Trophoblast cell (in vitro differentiated cells and primary cell): ENCODE data around the gene PRH2.

ENCODE experiments used
- DNase-seq, 2 donors: peaks; one replicate each; pipeline ENCODE4 v3.0.0-alpha.2; 2016
- H2AFZ ChIP-seq: 2 replicates; pipeline ENCODE4 v1.6.1; 2013; ENCODE audit warnings: low read length, moderate library complexity, mild to moderate bottlenecking; ENCODE audit not compliant: insufficient read depth, poor library complexity
- H2AK5ac ChIP-seq: 2 replicates; pipeline ENCODE4 v1.6.1; 2013; ENCODE audit warnings: mild to moderate bottlenecking, low read length
- H2BK120ac ChIP-seq: 2 replicates; pipeline ENCODE4 v1.6.1; 2013; ENCODE audit warnings: low read length, mild to moderate bottlenecking, moderate library complexity; ENCODE audit not compliant: insufficient read depth, poor library complexity
- H2BK12ac ChIP-seq: 2 replicates; pipeline ENCODE4 v1.6.1; 2013; ENCODE audit warnings: mild to moderate bottlenecking, low read length, moderate library complexity
- H2BK5ac ChIP-seq: 2 replicates; pipeline ENCODE4 v1.6.1; 2013; ENCODE audit warnings: low read length, low read depth, moderate library complexity, mild to moderate bottlenecking; ENCODE audit not compliant: poor library complexity
- H3K14ac ChIP-seq: 2 replicates; pipeline ENCODE4 v1.6.1; 2013; ENCODE audit warnings: mild to moderate bottlenecking, low read length
- H3K18ac ChIP-seq: 2 replicates; pipeline ENCODE4 v1.6.1; 2013; ENCODE audit warnings: mild to moderate bottlenecking, low read length
- H3K23ac ChIP-seq: 2 replicates; pipeline ENCODE4 v1.6.1; 2013; ENCODE audit warnings: low read length
- H3K27ac ChIP-seq: 2 replicates; pipeline ENCODE4 v1.5.1; 2013; ENCODE audit warnings: low read depth, mild to moderate bottlenecking, inconsistent platforms, low read length, moderate library complexity
- H3K27me3 ChIP-seq: 2 replicates; pipeline ENCODE4 v1.6.1; 2013; ENCODE audit warnings: inconsistent platforms, mild to moderate bottlenecking, low read length, moderate library complexity; ENCODE audit not compliant: insufficient read depth
- H3K36me3 ChIP-seq, 2 experiments: 1 replicate in 1 of 2; 2 replicates in 1 of 2; pipeline ENCODE4 v1.6.1; 2013; ENCODE audit warnings: low read length in 2 of 2, mild to moderate bottlenecking in 2 of 2, moderate library complexity in 1 of 2; ENCODE audit not compliant: insufficient read depth in 2 of 2, control insufficient read depth in 1 of 2
- H3K4ac ChIP-seq: 2 replicates; pipeline ENCODE4 v1.6.1; 2013; ENCODE audit warnings: low read depth, mild to moderate bottlenecking, low read length, moderate library complexity
- H3K4me1 ChIP-seq, 2 experiments: 1 replicate in 1 of 2; 2 replicates in 1 of 2; pipeline ENCODE4 v1.6.1; 2013; ENCODE audit warnings: low read length in 2 of 2, mild to moderate bottlenecking in 2 of 2, moderate library complexity in 1 of 2; ENCODE audit not compliant: insufficient read depth in 2 of 2, control insufficient read depth in 1 of 2
- H3K4me2 ChIP-seq: 2 replicates; pipeline ENCODE4 v1.6.1; 2013; ENCODE audit warnings: inconsistent platforms, mild to moderate bottlenecking, low read length, moderate library complexity
- H3K4me3 ChIP-seq: 2 replicates; pipeline ENCODE4 v1.5.1; 2013; ENCODE audit warnings: mild to moderate bottlenecking, low read depth, low read length, inconsistent platforms
- H3K79me1 ChIP-seq: one replicate; pipeline ENCODE4 v1.6.1; 2013; ENCODE audit warnings: low read length
- H3K79me2 ChIP-seq: 2 replicates; pipeline ENCODE4 v1.6.1; 2013; ENCODE audit warnings: low read length, mild to moderate bottlenecking; ENCODE audit not compliant: control insufficient read depth, insufficient read depth, poor library complexity
- H3K9ac ChIP-seq: 2 replicates; pipeline ENCODE4 v1.6.1; 2013; ENCODE audit warnings: mild to moderate bottlenecking, low read length
- H3K9me3 ChIP-seq: 2 replicates; pipeline ENCODE4 v1.6.1; 2013; ENCODE audit warnings: low read depth, mild to moderate bottlenecking, control low read depth, inconsistent platforms, low read length; ENCODE audit not compliant: insufficient read depth
- H4K12ac ChIP-seq: 2 replicates; pipeline ENCODE4 v1.6.1; 2013; ENCODE audit warnings: low read depth, mild to moderate bottlenecking, low read length, moderate library complexity
- H4K8ac ChIP-seq: 2 replicates; pipeline ENCODE4 v1.6.1; 2013; ENCODE audit warnings: low read depth, mild to moderate bottlenecking, low read length, moderate library complexity
- H4K91ac ChIP-seq: one replicate; pipeline ENCODE4 v1.6.1; 2013; ENCODE audit warnings: low read depth, mild to moderate bottlenecking, low read length, moderate library complexity
- WGBS: extraction: QIAGEN DNeasy Blood & Tissue Kit; methylation state at CpG from one replicate; pipeline ENCODE4 v1.1.7; 2013; ENCODE audit warnings: missing lambda C conversion rate; ENCODE audit not compliant: insufficient read length, insufficient coverage; ENCODE audit errors: extremely low coverage; 5-methylcytosine and 5-hydroxymethylcytosine counted together

The PRH2 gene

DNA sequence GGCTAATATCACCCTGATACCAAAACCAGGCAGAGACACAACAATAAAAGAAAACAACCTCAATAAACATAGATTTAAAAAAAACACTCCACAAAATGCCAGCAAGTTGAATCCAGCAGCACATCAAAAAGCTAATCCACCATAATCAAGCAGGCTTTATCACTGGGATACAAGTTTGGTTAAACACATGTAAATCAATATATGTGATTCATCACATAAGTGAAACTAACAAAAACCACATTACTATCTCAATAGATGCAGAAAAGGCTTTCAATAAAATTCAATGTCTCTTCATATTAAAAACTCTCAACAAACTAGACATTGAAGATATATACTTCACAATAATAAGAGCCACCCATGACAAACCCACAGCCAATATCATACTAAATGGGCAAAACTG, 27.0 kb downstream of the PRH2 start:
- Histone ChIP-seq H3K18ac (no peak overlapping the region), H4K12ac (no peak overlapping the region), H3K36me3 (no peaks in the 10 kb centered on the region), H3K27ac (no peak overlapping the region), H2BK5ac (no peak overlapping the region), H3K4me1 (no peaks in the 10 kb centered on the region), H3K9me3 (no peaks in the 10 kb centered on the region), H3K9ac (no peak overlapping the region), H3K79me2 (no peaks in the 10 kb centered on the region), H3K4me3 (no peak overlapping the region), H3K27me3 (no peaks in the 10 kb centered on the region), H4K91ac (no peak overlapping the region), H3K14ac (no peak overlapping the region), H2AK5ac (no peak overlapping the region), H2AFZ (no peak overlapping the region), H3K4me2 (no peak overlapping the region), H3K23ac (no peak overlapping the region), H2BK120ac (no peak overlapping the region), H4K8ac (no peak overlapping the region), H2BK12ac (no peak overlapping the region), H3K4ac (no peak overlapping the region), H3K79me1 (no peaks in the 10 kb centered on the region)
- no peak for DNase-seq

DNA sequence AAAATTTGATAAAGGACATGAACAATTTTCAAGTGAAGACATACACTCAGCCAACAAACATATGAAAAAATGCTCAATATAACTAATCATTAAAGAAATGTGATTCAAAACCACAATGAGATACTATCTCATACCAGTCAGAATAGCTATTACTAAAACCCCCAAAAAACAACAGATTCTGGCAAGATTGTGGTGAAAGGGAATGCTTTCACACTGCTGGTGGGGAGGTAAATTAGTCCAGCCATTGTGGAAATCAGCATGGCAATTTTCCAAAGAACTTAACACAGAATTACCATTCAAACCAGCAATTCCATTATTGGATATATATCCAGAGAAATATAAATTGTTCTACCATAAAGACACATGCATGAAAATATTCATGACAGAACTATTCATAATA, 28.7 kb downstream of the PRH2 start:
- no peak overlapping the region for H2BK120ac ChIP-seq
- H3K4ac ChIP-seq: no peak overlapping the region
- H2BK12ac ChIP-seq: no peak overlapping the region
- no peaks in the 10 kb centered on the region for H3K27me3 ChIP-seq
- H3K4me2 ChIP-seq: no peak overlapping the region
- H4K91ac ChIP-seq: no peak overlapping the region
- H4K12ac ChIP-seq: no peak overlapping the region
- no peaks in the 10 kb centered on the region for H3K79me1 ChIP-seq
- H3K23ac ChIP-seq: no peak overlapping the region
- no peak overlapping the region for H3K4me3 ChIP-seq
- no peak for DNase-seq
- H3K36me3 ChIP-seq: no peaks in the 10 kb centered on the region
- no peaks in the 10 kb centered on the region for H3K4me1 ChIP-seq
- H3K79me2 ChIP-seq: no peaks in the 10 kb centered on the region
- H3K27ac ChIP-seq: no peak overlapping the region
- H3K9ac ChIP-seq: no peak overlapping the region
- no peak overlapping the region for H2AFZ ChIP-seq
- no peak overlapping the region for H3K14ac ChIP-seq
- no peaks in the 10 kb centered on the region for H3K9me3 ChIP-seq
- no peak overlapping the region for H4K8ac ChIP-seq
- H2BK5ac ChIP-seq: no peak overlapping the region
- H2AK5ac ChIP-seq: no peak overlapping the region
- H3K18ac ChIP-seq: no peak overlapping the region

DNA sequence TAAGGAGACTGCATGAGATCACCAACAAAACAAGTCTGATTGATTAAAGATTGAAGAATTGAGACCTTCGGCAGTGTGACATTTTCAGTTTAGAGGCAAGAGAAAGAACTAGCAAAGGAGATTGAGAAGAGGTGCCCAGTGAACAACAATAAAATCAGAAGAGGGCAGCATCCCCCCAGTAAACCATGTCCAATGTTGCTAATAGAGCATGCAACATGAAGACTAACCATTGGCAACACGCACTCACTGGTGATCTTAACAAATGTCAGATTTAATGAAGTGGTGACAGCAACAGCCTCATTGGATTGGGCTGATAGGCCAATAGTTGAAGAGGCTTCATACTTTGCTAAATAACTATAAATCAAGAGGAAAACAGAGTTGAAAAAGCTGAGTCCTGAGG, 30.8 kb downstream of the PRH2 start:
- no peak overlapping the region for H3K27ac ChIP-seq
- H3K23ac ChIP-seq: no peak overlapping the region
- no peaks in the 10 kb centered on the region for H3K27me3 ChIP-seq
- H4K12ac ChIP-seq: no peak overlapping the region
- no peak overlapping the region for H3K18ac ChIP-seq
- H3K9me3 ChIP-seq: no peaks in the 10 kb centered on the region
- no peak overlapping the region for H2AFZ ChIP-seq
- H3K4ac ChIP-seq: no peak overlapping the region
- no peak overlapping the region for H3K9ac ChIP-seq
- H4K91ac ChIP-seq: no peak overlapping the region
- H3K79me1 ChIP-seq: no peaks in the 10 kb centered on the region
- no CpG with 5 or more reads among the region's 2 CpGs for WGBS
- no peaks in the 10 kb centered on the region for H3K4me1 ChIP-seq
- H3K4me3 ChIP-seq: no peak overlapping the region
- H2AK5ac ChIP-seq: no peak overlapping the region
- DNase-seq: no peak
- H3K36me3 ChIP-seq: no peaks in the 10 kb centered on the region
- H3K14ac ChIP-seq: no peak overlapping the region
- no peak overlapping the region for H3K4me2 ChIP-seq
- no peak overlapping the region for H4K8ac ChIP-seq
- no peak overlapping the region for H2BK120ac ChIP-seq
- no peak overlapping the region for H2BK12ac ChIP-seq
- no peak overlapping the region for H2BK5ac ChIP-seq
- no peaks in the 10 kb centered on the region for H3K79me2 ChIP-seq

GRCh38 chr12:10960211-10960610, 31.2 kb downstream of the PRH2 start:
- H3K4me1 ChIP-seq: no peaks in the 10 kb centered on the region
- no peak overlapping the region for H4K8ac ChIP-seq
- no peak overlapping the region for H4K91ac ChIP-seq
- no peak overlapping the region for H2AFZ ChIP-seq
- H3K18ac ChIP-seq: no peak overlapping the region
- no peak overlapping the region for H2AK5ac ChIP-seq
- no peak overlapping the region for H3K9ac ChIP-seq
- no peaks in the 10 kb centered on the region for H3K36me3 ChIP-seq
- H3K4me3 ChIP-seq: no peak overlapping the region
- H2BK12ac ChIP-seq: no peak overlapping the region
- no peaks in the 10 kb centered on the region for H3K79me1 ChIP-seq
- H3K79me2 ChIP-seq: no peaks in the 10 kb centered on the region
- WGBS: no CpG with 5 or more reads among the region's 4 CpGs
- H2BK5ac ChIP-seq: no peak overlapping the region
- H3K4me2 ChIP-seq: no peak overlapping the region
- no peaks in the 10 kb centered on the region for H3K27me3 ChIP-seq
- no peaks in the 10 kb centered on the region for H3K9me3 ChIP-seq
- no peak overlapping the region for H3K23ac ChIP-seq
- H3K27ac ChIP-seq: no peak overlapping the region
- no peak overlapping the region for H2BK120ac ChIP-seq
- DNase-seq: no peak
- H3K14ac ChIP-seq: no peak overlapping the region
- H3K4ac ChIP-seq: no peak overlapping the region
- H4K12ac ChIP-seq: no peak overlapping the region

DNA sequence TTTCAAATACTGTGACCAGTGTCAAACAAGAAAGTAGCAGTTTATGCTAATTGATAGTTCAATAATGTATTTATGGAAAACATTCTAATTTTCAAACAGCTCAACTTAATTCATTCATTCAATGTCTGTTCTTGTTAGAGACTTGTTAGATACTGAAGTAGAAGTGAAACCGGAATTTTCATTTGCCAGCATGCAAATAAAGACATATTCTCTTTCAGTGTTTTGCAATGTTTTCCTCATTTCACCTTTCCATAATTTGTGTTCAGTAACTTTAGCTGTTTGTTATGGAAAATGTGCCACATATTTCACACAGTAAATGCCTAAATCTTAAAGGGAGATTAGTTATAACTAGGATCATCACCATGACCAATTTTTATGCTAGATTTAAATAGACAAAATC, 36.4 kb downstream of the PRH2 start:
- H4K12ac ChIP-seq: no peak overlapping the region

More for the DNA sequence above, 36.4 kb downstream of the PRH2 start:
- no peak overlapping the region for H3K18ac ChIP-seq
- no peak overlapping the region for H3K23ac ChIP-seq
- no peak overlapping the region for H2AFZ ChIP-seq
- WGBS: no CpG with 5 or more reads among the region's 1 CpG
- H3K4me2 ChIP-seq: no peak overlapping the region
- H2BK120ac ChIP-seq: no peak overlapping the region
- no peak overlapping the region for H2BK12ac ChIP-seq
- no peak overlapping the region for H3K4ac ChIP-seq
- no peaks in the 10 kb centered on the region for H3K4me1 ChIP-seq
- H3K27me3 ChIP-seq: no peaks in the 10 kb centered on the region
- no peak overlapping the region for H2BK5ac ChIP-seq
- DNase-seq: no peak
- H3K36me3 ChIP-seq: no peaks in the 10 kb centered on the region
- no peaks in the 10 kb centered on the region for H3K9me3 ChIP-seq
- H3K79me2 ChIP-seq: no peaks in the 10 kb centered on the region
- no peaks in the 10 kb centered on the region for H3K79me1 ChIP-seq
- no peak overlapping the region for H3K14ac ChIP-seq
- H3K4me3 ChIP-seq: no peak overlapping the region
- H2AK5ac ChIP-seq: no peak overlapping the region
- no peak overlapping the region for H4K8ac ChIP-seq
- no peak overlapping the region for H4K91ac ChIP-seq
- H3K27ac ChIP-seq: no peak overlapping the region
- H3K9ac ChIP-seq: no peak overlapping the region
